Gastroesophageal sphincter (tissue), 4 donors: ENCODE measurements around the gene RNF126. TPM values are rescaled to one million over a fixed set of nuclear protein-coding genes. Genes with fewer than 3 reads are reported as not detected.
A peak's percentile ranks its signal among the peaks of the same experiment; 100 is the strongest.

Source experiments
- ATAC-seq: fragments of 150-250 bp; one replicate; pipeline ENCODE4 v1.9.1; 2016; ENCODE audit warnings: mild to moderate bottlenecking, moderate library complexity
- H3K27ac ChIP-seq, 4 donors: fragments of 200-600 bp; sonication (generic) in 3 of 4; 1 replicate in 3 of 4; 2 replicates in 1 of 4; pipeline ENCODE4 v1.5.1; 2016 to 2019
- H3K27me3 ChIP-seq: fragments of 200-600 bp; sonication (generic); one replicate; pipeline ENCODE4 v1.5.1; 2019
- H3K36me3 ChIP-seq, 2 donors: fragments of 200-600 bp; sonication (generic); one replicate each; pipeline ENCODE4 v1.5.1; 2019; ENCODE audit warnings: control low read depth in 1 of 2
- H3K4me1 ChIP-seq, 3 donors: fragments of 200-600 bp; sonication (generic); 1 replicate in 2 of 3; 2 replicates in 1 of 3; pipeline ENCODE4 v1.5.1; 2016 to 2019; ENCODE audit warnings: control low read depth in 2 of 3
- H3K4me3 ChIP-seq, 2 donors: fragments of 200-600 bp; sonication (generic); one replicate each; pipeline ENCODE4 v1.5.1; 2019; ENCODE audit warnings: mild to moderate bottlenecking in 1 of 2, moderate library complexity in 1 of 2
- H3K9me3 ChIP-seq, 3 donors: fragments of 200-600 bp; sonication (generic); one replicate each; pipeline ENCODE4 v1.5.1; 2017 to 2019; ENCODE audit warnings: control low read depth in 2 of 3
- CTCF ChIP-seq, 4 experiments: fragments of 200-600 bp in 2 of 4; fragments of 450-650 bp in 2 of 4; sonication (generic) in 1 of 4; IDR thresholded peaks; one replicate each; pipeline ENCODE4 v1.5.1; 2017 to 2019; ENCODE audit warnings: antibody characterized with exemption in 4 of 4, mild to moderate bottlenecking in 2 of 4, moderate library complexity in 2 of 4
- EP300 ChIP-seq: sonication (generic); formaldehyde crosslinking; IDR thresholded peaks from one replicate; pipeline ENCODE4 v1.6.1; 2017; ENCODE audit warnings: antibody characterized with exemption, mild to moderate bottlenecking
- POLR2A ChIP-seq, 2 donors: fragments of 450-650 bp; IDR thresholded peaks; one replicate each; pipeline ENCODE4 v1.6.1; 2017; ENCODE audit warnings: antibody characterized with exemption in 2 of 2, mild to moderate bottlenecking in 2 of 2, moderate library complexity in 1 of 2
- POLR2AphosphoS5 ChIP-seq: sonication (generic); formaldehyde crosslinking; IDR thresholded peaks from one replicate; pipeline ENCODE4 v1.6.1; 2017; ENCODE audit warnings: antibody characterized with exemption
- WGBS, 2 donors: methylation state at CpG; one replicate each; pipeline ENCODE4 v1.1.5; 2018; ENCODE audit warnings: low coverage in 1 of 2; 5-methylcytosine and 5-hydroxymethylcytosine counted together
- total RNA-seq, 4 donors: library from RNA; depleted of rRNA; stranded (reverse); fragments of >200 nt; gene quantifications; one replicate each; pipeline ENCODE4 v1.1.0, GENCODE V29; 2016

RNF126 gene
- total RNA-seq, 4 donors from 2014 or later: 47.7 to 57.9 (median 52.0) TPM

- TF ChIP-seq EP300: no peak
- TF ChIP-seq POLR2A (IDR thresholded peaks at IDR 0.05): no peak
- TF ChIP-seq POLR2AphosphoS5: no peak
- TF ChIP-seq CTCF (IDR thresholded peaks at IDR 0.05): no peak
- H3K4me3 ChIP-seq: no peak overlapping the region
Observed at GRCh38 chr19:616062-616700, 46.8 kb downstream of the RNF126 start.

GRCh38 chr19:615619-616018 lies 47.4 kb downstream of the RNF126 start:
- Histone ChIP-seq H3K9me3 (no peaks in the 10 kb centered on the region), H3K36me3 (peaks cover 0 to 41% of the 10 kb centered on the region in 2 donors), H3K27me3 (peaks cover 29% of the 10 kb centered on the region), H3K27ac (no peak overlapping the region), H3K4me3 (no peak overlapping the region), H3K4me1 (peaks cover 0 to 17% (median 0%) of the 10 kb centered on the region in 3 donors)
- ATAC-seq: no peak
- TF ChIP-seq EP300 (no peak), POLR2AphosphoS5 (no peak), POLR2A (IDR thresholded peaks at IDR 0.05) (no peak), CTCF (IDR thresholded peaks at IDR 0.05) (peak in 2 of 4 experiments; percentile 11 to 13)
- WGBS, 2 donors: 0 to 47% methylated on average over 1 to 16 of the region's 33 CpGs

More at GRCh38 chr19:616062-616700, 46.8 kb downstream of the RNF126 start:
- Histone ChIP-seq H3K27me3 (peaks cover 29% of the 10 kb centered on the region), H3K4me1 (peaks cover 0 to 12% (median 0%) of the 10 kb centered on the region in 3 donors), H3K36me3 (peaks cover 0 to 46% of the 10 kb centered on the region in 2 donors), H3K27ac (no peak overlapping the region), H3K9me3 (no peaks in the 10 kb centered on the region)
- WGBS, 2 donors: no CpG with 5 or more reads among the region's 97 CpGs
- ATAC-seq: no peak

- no peak for ATAC-seq
- peaks cover 0 to 24% (median 4%) of the 10 kb centered on the region in 3 donors for H3K4me1 ChIP-seq
- WGBS, 2 donors: 92% methylated on average over 2 of the region's 54 CpGs; no CpG with 5 or more reads in 1 of the 2 donors
- H3K36me3 ChIP-seq: peaks cover 0 to 24% of the 10 kb centered on the region in 2 donors
- TF ChIP-seq CTCF (IDR thresholded peaks at IDR 0.05): no peak
- no peak for TF ChIP-seq POLR2A (IDR thresholded peaks at IDR 0.05)
- no peak for TF ChIP-seq EP300
- TF ChIP-seq POLR2AphosphoS5: no peak
- peaks cover 29% of the 10 kb centered on the region for H3K27me3 ChIP-seq
- no peak overlapping the region for H3K4me3 ChIP-seq
- H3K27ac ChIP-seq: no peak overlapping the region
- H3K9me3 ChIP-seq: no peaks in the 10 kb centered on the region
Observed at GRCh38 chr19:613732-614567, 49.1 kb downstream of the RNF126 start.

GRCh38 chr19:612941-613340 lies 50.1 kb downstream of the RNF126 start:
- TF ChIP-seq POLR2A (IDR thresholded peaks at IDR 0.05): no peak
- no peak for TF ChIP-seq POLR2AphosphoS5
- TF ChIP-seq CTCF (IDR thresholded peaks at IDR 0.05): no peak
- no peak for TF ChIP-seq EP300
- H3K27ac ChIP-seq: no peak overlapping the region
- H3K4me3 ChIP-seq: no peak overlapping the region
- no CpG with 5 or more reads among the region's 33 CpGs for WGBS, 2 donors
- no peak for ATAC-seq
- H3K27me3 ChIP-seq: peaks cover 27% of the 10 kb centered on the region
- peaks cover 0 to 30% (median 4%) of the 10 kb centered on the region in 3 donors for H3K4me1 ChIP-seq
- H3K9me3 ChIP-seq: no peaks in the 10 kb centered on the region
- peaks cover 0 to 14% of the 10 kb centered on the region in 2 donors for H3K36me3 ChIP-seq
